Measurements from ENCODE around the gene MIPOL1. TPM values are rescaled to one million over a fixed set of nuclear protein-coding genes. Genes with fewer than 3 reads are reported as not detected.

Gene MIPOL1
- total and polyA plus RNA-seq, 2 of the 4 experiments (the other 2 are of a cell fraction) = 2.7 to 5.9 TPM

GRCh38 chr14:37464192-37464858 lies 266.6 kb downstream of the MIPOL1 start:
- no CpG with 5 or more reads among the region's 3 CpGs for WGBS, 2 experiments (ENCODE audit: extremely low coverage in 2 of 2, insufficient read length in 1 of 2)
- Histone ChIP-seq H3K9me3 (ENCODE audit: control insufficient read depth, insufficient read depth, low read length) (peaks cover 2% of the 10 kb centered on the region; the same call in 1 of the 2 replicates), H3K4me1 (ENCODE audit: control insufficient read depth, insufficient read depth, low read length) (no peaks in the 10 kb centered on the region), H4K5ac (ENCODE audit: low read depth, low read length) (no peak overlapping the region), H3K56ac (ENCODE audit: extremely low read depth, insufficient read depth, low read length) (no peak overlapping the region), H4K91ac (ENCODE audit: insufficient read depth, low read depth, low read length) (no peak overlapping the region), H4K8ac (ENCODE audit: low read depth in 2 of 2, low read length in 2 of 2) (no peak overlapping the region), H2AFZ (replicated peaks; ENCODE audit: low read length, poor library complexity) (no peak overlapping the region), H3K4me3 (ENCODE audit: insufficient read depth, low read depth, low read length) (no peak overlapping the region), H3K18ac (ENCODE audit: low read depth, low read length) (no peak overlapping the region), H4K20me1 (ENCODE audit: insufficient read depth, low read length) (no peaks in the 10 kb centered on the region), H3K23ac (ENCODE audit: low read depth, low read length) (no peak overlapping the region), H3K4ac (ENCODE audit: low read depth, low read length) (no peak overlapping the region), H3K4me2 (ENCODE audit: low read depth, low read length) (no peak overlapping the region), H2BK5ac (ENCODE audit: low read depth, low read length, poor library complexity, severe bottlenecking) (no peak overlapping the region), H2BK20ac (ENCODE audit: low read depth, low read length) (no peak overlapping the region), H3K27ac (ENCODE audit: insufficient read depth, low read length) (no peak overlapping the region), H3K79me1 (ENCODE audit: low read depth in 1 of 2, low read length in 2 of 2) (no peaks in the 10 kb centered on the region), H2AK9ac (replicated peaks; ENCODE audit: low read depth, low read length, poor library complexity) (no peak overlapping the region), H3K36me3 (ENCODE audit: control insufficient read depth, insufficient read depth, low read length) (no peaks in the 10 kb centered on the region), H3K9ac (ENCODE audit: low read depth, low read length) (no peak overlapping the region), H3K27me3 (ENCODE audit: control insufficient read depth, insufficient read depth, low read length) (no peaks in the 10 kb centered on the region), H2BK120ac (ENCODE audit: low read depth, low read length) (no peak overlapping the region), H2AK5ac (ENCODE audit: low read depth, low read length) (no peak overlapping the region), H3K9me1 (ENCODE audit: insufficient read depth, low read length) (no peaks in the 10 kb centered on the region), H2BK15ac (ENCODE audit: low read depth, low read length) (no peak overlapping the region), H3K14ac (replicated peaks; ENCODE audit: low read depth, low read length) (no peak overlapping the region)
- TF ChIP-seq MAFK (IDR thresholded peaks at IDR 0.05; ENCODE audit: low read depth, low read length) (no peak), RAD21 (IDR thresholded peaks at IDR 0.05; ENCODE audit: low read length) (no peak), BHLHE40 (IDR thresholded peaks at IDR 0.05; ENCODE audit: low read depth, low read length) (no peak), USF2 (IDR thresholded peaks at IDR 0.05; ENCODE audit: low read depth, low read length) (no peak), MXI1 (IDR thresholded peaks at IDR 0.05; ENCODE audit: borderline replicate concordance, low read depth, low read length) (no peak)
- ChIA-PET CTCF (no interaction called here), POLR2A (ENCODE audit: unreplicated experiment) (no interaction called here)
- DNase-seq (no peak), ATAC-seq (ENCODE audit: low read depth) (no peak)
- intact Hi-C loops (cut with micrococcal nuclease) (no loop called here), in situ Hi-C loops (cut with MboI; ENCODE audit: low sequenced_read_pairs) (no loop called here), dilution Hi-C loops (cut with HindIII; ENCODE audit: low sequenced_read_pairs, unreplicated experiment) (no loop called here)
- no TSS peak for BruUV-seq (replicated peaks)
